HT-29 (cell line): Measurements from ENCODE around the gene PLXND1. TPM values are rescaled to one million over a fixed set of nuclear protein-coding genes. Genes with fewer than 3 reads are reported as not detected.
"Not testable (repeated sequence)": the region's sequence is repeated elsewhere in the genome, so short reads cannot be mapped to it uniquely, and the experiment has no call there.

Experiments
- DNase-seq: peaks from one replicate; pipeline ENCODE4 v3.0.0-alpha.2; 2015; ENCODE audit warnings: low spot score
- total RNA-seq: library from RNA; depleted of rRNA; stranded (reverse); fragments of >200 nt; shearing (Covaris generic); gene quantifications from 2 replicates; pipeline ENCODE4 v1.2.3, GENCODE V29; 2014

The PLXND1 gene
- total RNA-seq, 1 experiment from 2014 or later = 30.5 TPM

DNA sequence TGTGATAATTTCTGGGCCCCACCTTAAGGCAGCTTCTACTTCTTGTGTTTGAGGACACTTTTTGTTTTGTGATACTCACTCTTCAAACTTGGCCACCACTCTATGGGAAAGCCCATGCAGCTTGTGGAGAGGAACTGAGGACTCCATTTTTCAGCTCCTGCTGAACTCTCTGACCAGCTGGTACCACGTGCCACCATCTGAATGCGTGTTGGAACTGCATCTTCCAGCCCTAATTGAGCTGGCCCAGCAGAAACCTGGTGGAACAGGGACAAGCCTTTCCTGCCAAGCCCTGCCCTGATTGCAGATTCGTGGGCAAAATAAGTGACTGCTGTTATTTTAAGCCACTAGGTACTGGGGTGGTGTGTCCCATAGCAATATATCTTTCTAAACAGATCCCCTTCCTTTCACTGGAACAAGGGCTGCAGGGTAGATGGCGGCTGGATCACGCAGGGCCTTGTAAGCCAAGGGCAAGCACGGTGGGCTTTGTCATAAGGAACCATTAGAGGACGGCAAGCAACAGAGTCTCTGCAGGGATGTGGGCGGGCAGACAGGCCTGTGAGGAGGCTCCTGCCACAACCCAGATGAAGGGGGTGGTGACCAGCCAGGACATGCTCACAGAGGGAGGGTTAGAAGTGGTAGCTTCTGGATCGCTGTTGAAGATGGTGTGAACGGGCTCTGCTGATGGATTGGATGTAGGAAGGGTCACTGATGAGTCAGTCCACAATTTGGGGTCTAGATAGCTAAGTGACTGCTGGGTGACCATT, 54.0 kb downstream of the PLXND1 start:
- DNase-seq = no peak

- DNase-seq = no peak
Measured at GRCh38 chr3:129549805-129550204, 56.7 kb downstream of the PLXND1 start.

- DNase-seq = no peak
Measured at GRCh38 chr3:129549006-129549800, 57.3 kb downstream of the PLXND1 start.

DNA sequence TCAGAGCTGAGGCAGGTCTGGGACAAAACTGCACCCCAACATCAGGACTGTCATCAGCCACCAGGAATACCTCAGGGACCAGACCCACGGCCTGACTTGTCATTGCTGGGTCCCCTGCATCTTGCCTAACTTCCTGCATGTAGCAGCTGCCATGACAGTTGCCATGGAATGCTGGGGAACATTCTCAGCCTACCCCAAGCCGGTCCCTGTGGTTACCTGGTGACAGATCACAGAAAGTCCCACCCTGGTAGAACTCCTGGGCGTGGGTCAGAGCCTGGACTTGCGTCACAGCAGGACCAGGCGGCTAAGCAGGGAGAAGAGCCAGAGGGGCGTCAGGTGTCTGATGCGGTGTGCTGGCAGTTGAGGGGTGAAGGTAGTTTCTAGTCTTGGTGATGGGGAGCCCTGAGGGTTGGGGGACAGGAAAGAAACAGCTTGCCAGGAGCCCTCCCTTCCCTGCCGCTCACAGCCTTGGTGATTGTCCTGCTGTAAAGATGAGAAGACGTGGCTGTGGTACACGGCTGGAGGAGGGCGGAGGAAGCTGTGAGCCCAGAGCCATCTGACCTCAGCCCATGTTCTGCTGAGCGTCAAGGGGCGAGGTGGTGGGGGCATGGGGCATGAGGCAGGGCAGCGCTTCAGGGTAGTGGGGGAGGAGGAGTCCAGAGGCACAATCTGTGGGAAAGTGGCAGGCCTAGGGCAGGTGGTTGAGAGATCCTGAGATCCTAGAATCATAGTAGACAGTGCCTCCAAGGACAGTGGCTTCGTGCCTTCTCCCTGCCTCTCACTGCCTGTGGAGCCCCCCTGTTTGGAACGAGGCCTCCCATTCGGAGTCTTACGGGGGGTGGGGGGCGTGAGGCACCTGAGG, 58.1 kb downstream of the PLXND1 start:
- DNase-seq = no peak

GRCh38 chr3:129547241-129547640, 59.2 kb downstream of the PLXND1 start:
- DNase-seq = no peak

GRCh38 chr3:129545951-129546350, 60.5 kb downstream of the PLXND1 start:
- DNase-seq = not testable (repeated sequence)

GRCh38 chr3:129543999-129544398, 62.5 kb downstream of the PLXND1 start:
- DNase-seq = no peak

- no peak for DNase-seq
Measured at GRCh38 chr3:129543156-129543790, 63.2 kb downstream of the PLXND1 start, which contains the start of gene H1-8. H1-8 (plus strand) TSS chr3:129543175; CDS start chr3:129543219, 44 bp downstream.

GRCh38 chr3:129542747-129543146, 63.7 kb downstream of the PLXND1 start:
- no peak for DNase-seq

GRCh38 chr3:129540776-129541516, 65.5 kb downstream of the PLXND1 start:
- no peak for DNase-seq

DNA sequence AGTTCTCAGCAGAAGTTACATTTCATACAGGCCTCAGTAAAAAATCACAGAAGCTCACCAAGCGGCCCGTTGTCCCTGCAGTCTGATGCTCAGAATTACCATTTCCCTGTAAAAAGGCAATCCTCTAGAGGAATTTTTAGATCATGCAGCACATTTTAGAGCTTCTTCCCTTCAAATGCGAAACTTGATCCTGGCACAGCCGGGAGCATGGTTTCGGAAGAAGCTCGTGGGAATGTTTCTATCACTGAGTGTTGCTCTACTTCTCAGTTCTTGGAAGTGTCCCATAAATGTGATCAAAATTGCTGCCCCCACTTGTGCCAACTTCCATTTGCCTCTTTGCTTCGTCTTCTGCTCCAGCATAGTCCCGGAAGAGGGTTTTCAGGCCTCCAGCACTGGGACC, 67.3 kb downstream of the PLXND1 start:
- no peak for DNase-seq

GRCh38 chr3:129536804-129537203, 69.7 kb downstream of the PLXND1 start:
- DNase-seq = no peak

GRCh38 chr3:129536374-129536667, 70.2 kb downstream of the PLXND1 start:
- no peak for DNase-seq

DNA sequence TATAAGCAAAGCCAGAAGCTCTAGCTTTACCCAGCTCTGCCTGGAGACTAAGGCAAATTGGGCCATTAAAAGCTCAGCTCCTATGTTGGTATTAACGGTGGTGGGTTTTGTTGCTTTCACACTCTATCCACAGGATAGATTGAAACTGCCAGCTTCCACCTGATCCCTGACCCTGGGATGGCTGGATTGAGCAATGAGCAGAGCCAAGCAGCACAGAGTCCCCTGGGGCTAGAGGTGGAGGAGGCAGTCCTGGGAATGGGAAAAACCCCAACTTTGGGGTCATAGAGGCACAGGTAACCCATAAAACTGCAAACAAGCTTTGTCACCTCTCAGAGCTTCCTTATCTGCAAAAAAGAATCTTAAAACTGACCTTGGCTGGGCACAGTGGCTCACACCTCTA, 71.4 kb downstream of the PLXND1 start:
- no peak for DNase-seq

DNA sequence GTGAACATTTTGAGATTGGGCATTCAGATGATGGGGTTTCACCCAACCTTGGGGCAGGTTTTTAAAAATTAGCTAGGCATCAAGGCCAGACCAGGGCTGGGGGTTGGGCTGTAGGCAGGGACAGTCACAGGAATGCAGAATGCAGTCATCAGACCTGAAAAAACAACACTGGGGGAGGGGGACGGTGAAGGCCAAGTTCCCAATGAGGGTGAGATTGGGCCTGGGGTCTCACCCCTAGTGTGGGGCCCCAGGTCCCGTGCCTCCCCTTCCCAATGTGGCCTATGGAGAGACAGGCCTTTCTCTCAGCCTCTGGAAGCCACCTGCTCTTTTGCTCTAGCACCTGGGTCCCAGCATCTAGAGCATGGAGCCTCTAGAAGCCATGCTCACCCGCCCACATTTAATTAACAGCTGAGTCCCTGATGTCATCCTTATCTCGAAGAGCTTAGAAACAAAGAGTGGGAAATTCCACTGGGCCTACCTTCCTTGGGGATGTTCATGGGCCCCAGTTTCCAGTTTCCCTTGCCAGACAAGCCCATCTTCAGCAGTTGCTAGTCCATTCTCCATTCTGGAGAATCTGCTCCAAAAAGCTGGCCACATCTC, 71.9 kb downstream of the PLXND1 start:
- DNase-seq = no peak

- no peak for DNase-seq
Measured at GRCh38 chr3:129533406-129533805, 73.1 kb downstream of the PLXND1 start.

GRCh38 chr3:129532261-129532660, 74.2 kb downstream of the PLXND1 start:
- no peak for DNase-seq

DNA sequence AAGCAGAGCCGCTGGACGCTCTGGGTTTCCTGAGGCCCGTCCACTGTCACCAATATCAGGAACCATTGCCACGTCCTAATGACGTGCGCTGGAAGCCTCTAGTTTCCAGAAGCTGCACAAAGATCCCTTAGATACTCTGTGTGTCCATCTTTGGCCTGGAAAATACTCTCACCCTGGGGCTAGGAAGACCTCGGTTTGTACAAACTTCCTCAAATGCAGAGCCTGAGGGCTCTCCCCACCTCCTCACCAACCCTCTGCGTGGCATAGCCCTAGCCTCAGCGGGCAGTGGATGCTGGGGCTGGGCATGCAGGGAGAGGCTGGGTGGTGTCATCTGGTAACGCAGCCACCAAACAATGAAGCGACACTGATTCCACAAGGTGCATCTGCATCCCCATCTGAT, 74.8 kb downstream of the PLXND1 start:
- no peak for DNase-seq

- no peak for DNase-seq
Measured at GRCh38 chr3:129530821-129531220, 75.7 kb downstream of the PLXND1 start.

DNA sequence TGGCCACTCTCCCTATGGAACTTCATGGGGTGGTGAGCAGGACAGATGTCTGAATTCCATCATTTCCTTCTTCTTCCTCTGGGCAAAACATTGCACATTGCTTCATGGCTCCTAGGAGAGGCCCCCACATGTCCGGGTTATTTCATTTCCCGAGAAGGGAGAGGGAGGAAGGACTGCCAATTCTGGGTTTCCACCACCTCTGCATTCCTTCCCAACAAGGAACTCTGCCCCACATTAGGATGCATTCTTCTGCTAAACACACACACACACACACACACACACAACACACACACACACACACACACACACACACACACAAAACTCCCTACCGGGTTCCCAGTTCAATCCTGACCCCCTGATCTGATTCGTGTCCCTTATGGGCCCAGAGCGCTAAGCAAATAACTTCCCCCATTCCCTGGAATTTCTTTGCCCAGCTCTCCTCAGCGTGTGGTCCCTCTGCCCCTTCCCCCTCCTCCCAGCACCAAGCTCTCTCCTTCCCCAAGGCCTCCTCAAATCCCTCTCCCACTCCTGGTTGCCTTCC, 76.2 kb downstream of the PLXND1 start:
- no peak for DNase-seq
